Keratinocyte (primary cell): ENCODE data around the gene VAV1. TPM values are rescaled to one million over a fixed set of nuclear protein-coding genes. Genes with fewer than 3 reads are reported as not detected.

ENCODE experiments used
- DNase-seq: peaks from one replicate; pipeline ENCODE4 v3.0.0-alpha.2; 2011; ENCODE audit warnings: low read depth, missing footprints, low spot score
- FAIRE-seq: peaks from 2 replicates; lab custom pipeline; 2011; peaks lifted over from hg19 to GRCh38; lab: Jason Lieb, UNC
- H2AFZ ChIP-seq: 2 replicates; pipeline ENCODE4 v1.6.0; 2012; ENCODE audit warnings: low read length, control low read depth, inconsistent platforms; ENCODE audit not compliant: control insufficient read depth
- H3K27ac ChIP-seq: 2 replicates; pipeline ENCODE4 v1.5.1; 2011; ENCODE audit warnings: low read length; ENCODE audit not compliant: control insufficient read depth, insufficient read depth
- H3K27me3 ChIP-seq: 3 replicates; pipeline ENCODE4 v1.6.0; 2011; ENCODE audit warnings: low read length; ENCODE audit not compliant: control insufficient read depth, insufficient read depth; ENCODE audit errors: extremely low read depth
- H3K36me3 ChIP-seq, 2 experiments: 2 replicates in 1 of 2; 3 replicates in 1 of 2; pipeline ENCODE4 v1.5.1; 2011; ENCODE audit warnings: low read length in 2 of 2, mild to moderate bottlenecking in 1 of 2; ENCODE audit not compliant: control insufficient read depth in 2 of 2, insufficient read depth in 2 of 2; ENCODE audit errors: extremely low read depth in 1 of 2
- H3K4me1 ChIP-seq: 3 replicates; pipeline ENCODE4 v1.5.1; 2011; ENCODE audit warnings: low read length; ENCODE audit not compliant: control insufficient read depth, insufficient read depth; ENCODE audit errors: extremely low read depth
- H3K4me2 ChIP-seq: 3 replicates; pipeline ENCODE4 v1.6.0; 2011; ENCODE audit warnings: low read depth, low read length; ENCODE audit not compliant: control insufficient read depth, insufficient read depth; ENCODE audit errors: extremely low read depth
- H3K4me3 ChIP-seq, 3 experiments: fragments of 200-600 bp in 1 of 3; sonication (generic) in 1 of 3; 2 replicates in 2 of 3; 3 replicates in 1 of 3; pipeline ENCODE4 v1.5.1; 2011 to 2016; ENCODE audit warnings: low read length in 3 of 3, mild to moderate bottlenecking in 3 of 3, control low read depth in 2 of 3, inconsistent platforms in 1 of 3, low read depth in 1 of 3, mixed read lengths in 1 of 3, mixed run types in 1 of 3, moderate library complexity in 1 of 3; ENCODE audit not compliant: control insufficient read depth in 2 of 3, insufficient read depth in 2 of 3; ENCODE audit errors: extremely low read depth in 1 of 3
- H3K79me2 ChIP-seq: 2 replicates; pipeline ENCODE4 v1.6.0; 2012; ENCODE audit warnings: low read length; ENCODE audit not compliant: control insufficient read depth, insufficient read depth
- H3K9ac ChIP-seq: 3 replicates; pipeline ENCODE4 v1.6.0; 2011; ENCODE audit warnings: low read length; ENCODE audit not compliant: control insufficient read depth, insufficient read depth; ENCODE audit errors: extremely low read depth
- H3K9me1 ChIP-seq: 3 replicates; pipeline ENCODE4 v1.6.0; 2011; ENCODE audit warnings: low read length; ENCODE audit not compliant: control insufficient read depth, insufficient read depth; ENCODE audit errors: extremely low read depth
- H3K9me3 ChIP-seq: 2 replicates; pipeline ENCODE4 v1.5.1; 2012; ENCODE audit warnings: low read depth, low read length; ENCODE audit not compliant: control insufficient read depth
- H4K20me1 ChIP-seq: 3 replicates; pipeline ENCODE4 v1.6.0; 2011; ENCODE audit warnings: low read length; ENCODE audit not compliant: control insufficient read depth, insufficient read depth; ENCODE audit errors: extremely low read depth
- CTCF ChIP-seq, 3 experiments: IDR thresholded peaks in 1 of 3; conservative IDR thresholded peaks in 1 of 3; optimal IDR thresholded peaks in 1 of 3; 2 replicates in 2 of 3; 3 replicates in 1 of 3; pipeline versions ENCODE3 to v1.5.1; 2011; ENCODE audit warnings: low read length in 3 of 3, mild to moderate bottlenecking in 3 of 3, moderate library complexity in 2 of 3, control low read depth in 1 of 3, inconsistent platforms in 1 of 3; ENCODE audit not compliant: insufficient read depth in 2 of 3; ENCODE audit errors: extremely low read depth in 1 of 3
- EZH2 ChIP-seq: IDR thresholded peaks from one replicate; pipeline ENCODE4 v1.6.1; 2012; ENCODE audit warnings: inconsistent platforms, mild to moderate bottlenecking, low read length, moderate library complexity
- dilution Hi-C: fragments of 300-500 bp; cut with MboI; formaldehyde crosslinking; loops from one replicate; pipeline ENCODE4 v1.7.0; 2020; ENCODE audit warnings: low sequenced_read_pairs; ENCODE audit not compliant: extremely low pct_ligation_motif_present
- polyA plus RNA-seq, 5 experiments: library from polyadenylated mRNA; depleted of rRNA in 3 of 5; stranded (reverse) in 3 of 5; stranded (forward) in 1 of 5; unstranded in 1 of 5; fragments of >200 nt; gene quantifications; 1 replicate in 1 of 5; 2 replicates in 3 of 5; 3 replicates in 1 of 5; pipeline versions ENCODE4 v1.2.1 to v1.2.3, GENCODE V29; 2011 to 2012; ENCODE audit warnings: missing spikeins in 2 of 5, low read depth in 1 of 5, low replicate concordance in 1 of 5

Gene VAV1
- polyA plus RNA-seq, 1 donor (not counting 4 experiments of a cell fraction or from before 2014, with no cell fraction given), result 0.42 TPM

GRCh38 chr19:6790194-6791128 is 18.0 kb downstream of the VAV1 start:
- H3K4me1 ChIP-seq, result no peaks in the 10 kb centered on the region
- DNase-seq (no peak), FAIRE-seq (no peak)
- H3K27me3 ChIP-seq, result no peaks in the 10 kb centered on the region
- H3K9me1 ChIP-seq, result no peaks in the 10 kb centered on the region
- H4K20me1 ChIP-seq, result no peaks in the 10 kb centered on the region
- H3K9me3 ChIP-seq, result no peaks in the 10 kb centered on the region
- H3K79me2 ChIP-seq, result no peaks in the 10 kb centered on the region
- TF ChIP-seq EZH2, result no peak
- no peak for TF ChIP-seq CTCF (optimal IDR thresholded peaks at IDR 0.05 in 1 of 3, IDR thresholded peaks at IDR 0.05 in 1 of 3, conservative IDR thresholded peaks at IDR 0.05 in 1 of 3; ENCODE audit: extremely low read depth in 1 of 3, insufficient read depth in 2 of 3, low read length in 3 of 3)
- no peak overlapping the region for H3K9ac ChIP-seq
- H3K36me3 ChIP-seq, result no peaks in the 10 kb centered on the region
- dilution Hi-C loops, result no loop called here
- no peak overlapping the region for H3K4me3 ChIP-seq
- no peak overlapping the region for H2AFZ ChIP-seq
- H3K4me2 ChIP-seq, result no peak overlapping the region
- H3K27ac ChIP-seq, result no peak overlapping the region

DNA sequence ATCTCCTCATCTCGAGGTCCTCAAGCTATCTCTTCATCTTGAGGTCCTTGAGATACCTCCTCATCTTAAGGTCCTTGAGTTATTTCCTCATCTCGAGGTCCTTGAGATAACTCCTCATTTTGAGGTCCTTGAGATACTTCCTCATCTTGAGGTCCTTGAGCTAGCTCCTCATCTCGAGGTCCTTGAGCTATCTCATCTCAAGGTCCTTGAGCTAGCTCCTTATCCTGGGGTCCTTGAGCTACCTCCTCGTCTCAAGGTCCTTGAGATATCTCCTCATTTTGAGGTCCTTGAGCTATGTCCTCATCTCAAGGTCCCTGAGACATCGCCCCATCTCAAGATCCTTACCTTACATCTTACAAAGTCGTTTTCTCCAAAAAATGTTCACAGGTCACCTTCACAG is 18.7 kb downstream of the VAV1 start:
- no peak for DNase-seq
- FAIRE-seq, result no peak
- Histone ChIP-seq H3K4me3 (no peak overlapping the region), H3K79me2 (no peaks in the 10 kb centered on the region), H3K27me3 (no peaks in the 10 kb centered on the region), H4K20me1 (no peaks in the 10 kb centered on the region), H3K9me3 (no peaks in the 10 kb centered on the region), H3K9me1 (no peaks in the 10 kb centered on the region), H3K4me1 (no peaks in the 10 kb centered on the region), H3K36me3 (no peaks in the 10 kb centered on the region), H3K27ac (no peak overlapping the region), H3K9ac (no peak overlapping the region), H3K4me2 (no peak overlapping the region), H2AFZ (no peak overlapping the region)
- dilution Hi-C loops, result no loop called here
- TF ChIP-seq CTCF (optimal IDR thresholded peaks at IDR 0.05 in 1 of 3, IDR thresholded peaks at IDR 0.05 in 1 of 3, conservative IDR thresholded peaks at IDR 0.05 in 1 of 3; ENCODE audit: extremely low read depth in 1 of 3, insufficient read depth in 2 of 3, low read length in 3 of 3), result no peak
- no peak for TF ChIP-seq EZH2
